Ascending aorta (tissue), 2 donors: ENCODE data around the gene WTAP. TPM values are rescaled to one million over a fixed set of nuclear protein-coding genes. Genes with fewer than 3 reads are reported as not detected.

Experiments used
- DNase-seq, 2 donors: peaks; one replicate each; pipeline ENCODE4 v3.0.0-alpha.2; 2019; ENCODE audit warnings: low spot score in 2 of 2
- H3K27ac ChIP-seq, 2 donors: fragments of 200-600 bp; sonication (generic); one replicate each; pipeline ENCODE4 v1.5.1; 2016 to 2017; ENCODE audit warnings: mild to moderate bottlenecking in 1 of 2
- H3K27me3 ChIP-seq: fragments of 200-600 bp; sonication (generic); one replicate; pipeline ENCODE4 v1.5.1; 2017
- H3K36me3 ChIP-seq, 2 donors: fragments of 200-600 bp; sonication (generic); one replicate each; pipeline ENCODE4 v1.5.1; 2016
- H3K4me1 ChIP-seq, 2 donors: fragments of 200-600 bp; sonication (generic); one replicate each; pipeline ENCODE4 v1.5.1; 2016 to 2017; ENCODE audit warnings: mild to moderate bottlenecking in 1 of 2
- H3K4me3 ChIP-seq, 2 donors: fragments of 200-600 bp; sonication (generic); one replicate each; pipeline ENCODE4 v1.5.1; 2016 to 2017; ENCODE audit warnings: mild to moderate bottlenecking in 1 of 2
- H3K9me3 ChIP-seq, 2 donors: fragments of 200-600 bp; sonication (generic); one replicate each; pipeline ENCODE4 v1.5.1; 2016
- intact Hi-C: fragments of 100-400 bp; cut with DNase I; formaldehyde crosslinking; loops from one replicate; pipeline ENCODE4 v1.15.1; 2023
- total RNA-seq: library from RNA; depleted of rRNA; stranded (reverse); fragments of >200 nt; gene quantifications from one replicate; pipeline ENCODE4 v1.1.0, GENCODE V29; 2016
- TF ChIP-seq, protein P1 (sequence below), 3 experiments: fragments of 200-600 bp in 2 of 3; fragments of 450-650 bp in 1 of 3; sonication (generic) in 2 of 3; IDR thresholded peaks; one replicate each; pipeline ENCODE4 v1.5.1; 2016 to 2019; ENCODE audit warnings: antibody characterized with exemption in 3 of 3, mild to moderate bottlenecking in 1 of 3, moderate library complexity in 1 of 3

WTAP gene
- total RNA-seq, 1 donor from 2014 or later = 44.6 TPM

DNA sequence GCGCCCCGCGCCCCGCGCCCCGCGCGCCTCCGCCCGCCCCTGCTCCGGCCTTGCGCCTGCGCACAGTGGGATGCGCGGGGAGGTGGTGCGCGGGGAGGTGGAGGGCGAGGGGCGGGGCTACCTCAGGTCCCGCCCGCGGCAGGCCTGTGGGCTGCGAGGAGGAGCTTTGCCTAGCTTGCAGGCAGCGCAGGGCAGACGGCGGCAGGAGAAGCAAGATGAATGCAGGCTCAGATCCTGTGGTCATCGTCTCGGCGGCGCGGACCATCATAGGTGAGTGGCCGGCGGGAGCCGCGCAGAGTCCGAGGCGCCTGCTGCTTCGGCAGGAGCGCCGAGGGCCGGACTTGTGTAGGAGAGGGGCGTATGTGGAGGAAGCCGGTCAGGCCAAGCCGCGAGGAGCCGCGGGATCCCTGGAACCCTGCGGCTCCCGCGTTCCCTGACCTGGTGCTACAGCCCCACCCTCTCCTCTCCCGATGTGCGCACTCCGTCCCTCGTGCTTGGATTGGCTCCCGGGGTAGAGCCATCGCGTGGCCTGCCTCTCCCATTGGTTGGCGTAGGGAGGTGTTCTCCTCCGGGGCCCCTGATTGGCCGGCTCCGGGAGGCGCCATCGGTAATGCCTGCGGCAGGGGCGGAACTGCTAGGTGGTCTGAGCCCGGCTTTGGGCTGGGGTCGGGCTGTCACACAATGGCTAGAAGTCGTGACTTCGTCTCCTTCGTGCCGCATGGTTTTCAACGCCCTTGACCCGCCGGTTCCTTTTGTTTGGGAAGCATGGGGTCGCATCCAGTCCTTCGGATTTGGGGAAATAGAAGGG is 34.8 kb downstream of the WTAP start, which contains the start of gene ACAT2:
Gene ACAT2, plus strand, starts transcription at position 173 of the 808 bp plus-strand sequence. Its CDS starts 43 bp downstream, at position 216.
- peak; percentile 89 to 98 for DNase-seq
- TF ChIP-seq, protein P1, sequence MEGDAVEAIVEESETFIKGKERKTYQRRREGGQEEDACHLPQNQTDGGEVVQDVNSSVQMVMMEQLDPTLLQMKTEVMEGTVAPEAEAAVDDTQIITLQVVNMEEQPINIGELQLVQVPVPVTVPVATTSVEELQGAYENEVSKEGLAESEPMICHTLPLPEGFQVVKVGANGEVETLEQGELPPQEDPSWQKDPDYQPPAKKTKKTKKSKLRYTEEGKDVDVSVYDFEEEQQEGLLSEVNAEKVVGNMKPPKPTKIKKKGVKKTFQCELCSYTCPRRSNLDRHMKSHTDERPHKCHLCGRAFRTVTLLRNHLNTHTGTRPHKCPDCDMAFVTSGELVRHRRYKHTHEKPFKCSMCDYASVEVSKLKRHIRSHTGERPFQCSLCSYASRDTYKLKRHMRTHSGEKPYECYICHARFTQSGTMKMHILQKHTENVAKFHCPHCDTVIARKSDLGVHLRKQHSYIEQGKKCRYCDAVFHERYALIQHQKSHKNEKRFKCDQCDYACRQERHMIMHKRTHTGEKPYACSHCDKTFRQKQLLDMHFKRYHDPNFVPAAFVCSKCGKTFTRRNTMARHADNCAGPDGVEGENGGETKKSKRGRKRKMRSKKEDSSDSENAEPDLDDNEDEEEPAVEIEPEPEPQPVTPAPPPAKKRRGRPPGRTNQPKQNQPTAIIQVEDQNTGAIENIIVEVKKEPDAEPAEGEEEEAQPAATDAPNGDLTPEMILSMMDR (IDR thresholded peaks at IDR 0.05) = peak in 1 of 3 experiments; percentile 18
- Histone ChIP-seq H3K36me3 (peaks cover 9 to 31% of the 10 kb centered on the region in 2 donors), H3K27me3 (no peaks in the 10 kb centered on the region), H3K27ac (peak within 1 kb of the TSS; percentile 96 to 99), H3K4me3 (peak within 1 kb of the TSS; percentile 80 to 99), H3K9me3 (no peaks in the 10 kb centered on the region), H3K4me1 (peaks cover 5 to 11% of the 10 kb centered on the region in 2 donors)
- intact Hi-C loops = loop anchor here (1.0 kb wide), 3 partner anchors 27 to 69 kb away; partner anchors contain the start of genes SOD2, TCP1 and WTAP

- TF ChIP-seq, protein P1 (IDR thresholded peaks at IDR 0.05) = no peak
- H3K27me3 ChIP-seq = no peaks in the 10 kb centered on the region
- intact Hi-C loops = loop anchor here (1.0 kb wide), 3 partner anchors 27 to 69 kb away; partner anchors contain the start of genes SOD2, TCP1 and WTAP
- peak overlapping the region; percentile 96 to 99 for H3K27ac ChIP-seq
- peak overlapping the region; percentile 80 to 99 for H3K4me3 ChIP-seq
- no peak for DNase-seq
- H3K4me1 ChIP-seq = peaks cover 5 to 11% of the 10 kb centered on the region in 2 donors
- H3K9me3 ChIP-seq = no peaks in the 10 kb centered on the region
- H3K36me3 ChIP-seq = peaks cover 11 to 30% of the 10 kb centered on the region in 2 donors
These were observed 35.5 kb downstream of the WTAP start for GRCh38 chr6:159762681-159763293.

- Histone ChIP-seq H3K4me3 (no peak overlapping the region), H3K36me3 (peaks cover 16 to 51% of the 10 kb centered on the region in 2 donors), H3K27me3 (no peaks in the 10 kb centered on the region), H3K9me3 (no peaks in the 10 kb centered on the region), H3K27ac (no peak overlapping the region), H3K4me1 (peaks cover 0 to 6% of the 10 kb centered on the region in 2 donors)
- TF ChIP-seq, protein P1 (IDR thresholded peaks at IDR 0.05) = no peak
- no peak for DNase-seq
- intact Hi-C loops = no loop called here
These were observed 39.6 kb downstream of the WTAP start for GRCh38 chr6:159766906-159767305.

DNA sequence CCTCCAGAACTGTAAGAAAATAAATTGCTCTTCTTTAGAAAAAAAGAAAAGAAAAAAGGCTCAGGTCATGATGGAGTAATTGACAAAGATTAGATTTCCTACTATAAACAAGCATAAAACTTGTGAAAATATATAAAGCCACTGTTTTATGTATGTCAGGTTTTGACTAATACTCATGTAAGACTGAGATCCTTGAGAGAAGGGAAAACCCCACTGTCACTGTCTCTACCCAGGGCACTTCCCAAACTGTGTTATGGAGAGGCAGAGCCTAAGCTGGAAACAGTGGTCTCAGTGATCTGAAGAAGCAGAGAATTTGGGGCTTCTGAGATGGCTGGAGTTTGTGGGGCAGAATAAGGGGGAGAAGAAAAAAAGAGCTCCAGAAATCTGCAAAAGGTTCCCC is 42.2 kb downstream of the WTAP start:
- Histone ChIP-seq H3K4me1 (no peaks in the 10 kb centered on the region), H3K9me3 (no peaks in the 10 kb centered on the region), H3K4me3 (no peak overlapping the region), H3K27me3 (no peaks in the 10 kb centered on the region), H3K27ac (no peak overlapping the region), H3K36me3 (peaks cover 17 to 47% of the 10 kb centered on the region in 2 donors)
- no peak for DNase-seq
- intact Hi-C loops = no loop called here
- TF ChIP-seq, protein P1 (IDR thresholded peaks at IDR 0.05) = no peak

GRCh38 chr6:159772196-159772595 is 44.9 kb downstream of the WTAP start:
- intact Hi-C loops = no loop called here
- Histone ChIP-seq H3K27ac (no peak overlapping the region), H3K27me3 (no peaks in the 10 kb centered on the region), H3K4me3 (no peak overlapping the region), H3K9me3 (no peaks in the 10 kb centered on the region), H3K4me1 (no peaks in the 10 kb centered on the region), H3K36me3 (peaks cover 18 to 56% of the 10 kb centered on the region in 2 donors)
- DNase-seq = no peak
- TF ChIP-seq, protein P1 (IDR thresholded peaks at IDR 0.05) = no peak
